Measurements from ENCODE around the gene FUOM.

The FUOM gene

GRCh38 chr10:133349577-133350011 is 8.2 kb downstream of the FUOM start:
- H3K4me3 ChIP-seq (replicated peaks; ENCODE audit: low read depth, low read length), result no peak overlapping the region
- no peak for TF ChIP-seq CTCF (IDR thresholded peaks at IDR 0.05; ENCODE audit: low read depth, low read length, missing control alignments)
- DNase-seq (ENCODE audit: extremely low read depth, low read depth), result no peak

DNA sequence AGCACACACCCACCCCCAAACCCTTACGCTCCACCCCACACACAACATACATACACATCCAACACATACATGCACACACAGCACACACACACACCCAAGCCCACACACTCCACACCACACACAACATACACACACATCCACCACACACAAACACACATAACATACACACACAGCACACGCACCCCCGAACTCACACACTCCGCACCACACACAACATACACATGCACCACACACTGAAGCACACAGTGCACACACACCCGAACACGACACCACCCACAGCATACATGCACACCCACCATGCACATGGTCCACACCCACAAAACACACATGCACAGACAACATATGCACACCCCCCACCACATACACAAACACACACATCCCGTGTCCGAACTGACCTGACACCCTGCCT is 8.7 kb downstream of the FUOM start:
- DNase-seq (ENCODE audit: extremely low read depth, low read depth), result no peak
- no peak for TF ChIP-seq CTCF (IDR thresholded peaks at IDR 0.05; ENCODE audit: low read depth, low read length, missing control alignments)
- H3K4me3 ChIP-seq (replicated peaks; ENCODE audit: low read depth, low read length), result no peak overlapping the region

- H3K4me3 ChIP-seq (replicated peaks; ENCODE audit: low read depth, low read length), result no peak overlapping the region
- DNase-seq (ENCODE audit: extremely low read depth, low read depth), result no peak
- TF ChIP-seq CTCF (IDR thresholded peaks at IDR 0.05; ENCODE audit: low read depth, low read length, missing control alignments), result no peak
Observed at GRCh38 chr10:133347710-133348517, 9.9 kb downstream of the FUOM start.

- TF ChIP-seq CTCF (IDR thresholded peaks at IDR 0.05; ENCODE audit: low read depth, low read length, missing control alignments), result no peak
- DNase-seq (ENCODE audit: extremely low read depth, low read depth), result no peak
- H3K4me3 ChIP-seq (replicated peaks; ENCODE audit: low read depth, low read length), result no peak overlapping the region
Observed at GRCh38 chr10:133346413-133346812, 11.4 kb downstream of the FUOM start.

- DNase-seq (ENCODE audit: extremely low read depth, low read depth), result no peak
- TF ChIP-seq CTCF (IDR thresholded peaks at IDR 0.05; ENCODE audit: low read depth, low read length, missing control alignments), result no peak
- no peak overlapping the region for H3K4me3 ChIP-seq (replicated peaks; ENCODE audit: low read depth, low read length)
Observed at GRCh38 chr10:133344236-133344635, 13.6 kb downstream of the FUOM start.

- no peak for DNase-seq (ENCODE audit: extremely low read depth, low read depth)
- H3K4me3 ChIP-seq (replicated peaks; ENCODE audit: low read depth, low read length), result no peak overlapping the region
- TF ChIP-seq CTCF (IDR thresholded peaks at IDR 0.05; ENCODE audit: low read depth, low read length, missing control alignments), result no peak
Observed at GRCh38 chr10:133343558-133343957, 14.3 kb downstream of the FUOM start.
